AG08396 (cell line): Measurements from ENCODE around the gene MRPS31.
"Not testable (repeated sequence)": the region's sequence is repeated elsewhere in the genome, so short reads cannot be mapped to it uniquely, and the experiment has no call there.

Experiments
- DNase-seq: peaks from one replicate; pipeline ENCODE4 v3.0.0; 2012; ENCODE audit warnings: low spot score, mixed read lengths

MRPS31 gene

GRCh38 chr13:40789275-40790153, 18.5 kb upstream of the MRPS31 start, which contains the start of gene SLC25A15:
Gene SLC25A15, plus strand, starts transcription at chr13:40789611. Its CDS starts 3,616 bp downstream, at chr13:40793227.
- peak; percentile 91 for DNase-seq

GRCh38 chr13:40788540-40789274, 17.7 kb upstream of the MRPS31 start:
- not testable (repeated sequence) for DNase-seq

GRCh38 chr13:40787062-40787461, 16.1 kb upstream of the MRPS31 start:
- DNase-seq, result peak; percentile 73

GRCh38 chr13:40786568-40786996, 15.6 kb upstream of the MRPS31 start:
- peak; percentile 56 for DNase-seq

GRCh38 chr13:40784540-40784939, 13.6 kb upstream of the MRPS31 start:
- DNase-seq, result no peak

GRCh38 chr13:40782971-40783370, 12.0 kb upstream of the MRPS31 start:
- DNase-seq, result not testable (repeated sequence)

- DNase-seq, result no peak
Measured at GRCh38 chr13:40781717-40782116, 10.7 kb upstream of the MRPS31 start.

- peak; percentile 28 for DNase-seq
Measured at GRCh38 chr13:40780822-40781401, 9.9 kb upstream of the MRPS31 start.

GRCh38 chr13:40779796-40780285, 8.9 kb upstream of the MRPS31 start:
- DNase-seq, result no peak

- no peak for DNase-seq
Measured at GRCh38 chr13:40779049-40779448, 8.1 kb upstream of the MRPS31 start.

- no peak for DNase-seq
Measured at GRCh38 chr13:40777809-40778175, 6.8 kb upstream of the MRPS31 start.

- peak; percentile 35 for DNase-seq
Measured at GRCh38 chr13:40777166-40777808, 6.3 kb upstream of the MRPS31 start.

GRCh38 chr13:40776681-40777165, 5.7 kb upstream of the MRPS31 start:
- no peak for DNase-seq

GRCh38 chr13:40776232-40776631, 5.2 kb upstream of the MRPS31 start:
- DNase-seq, result no peak

GRCh38 chr13:40774672-40775071, 3.7 kb upstream of the MRPS31 start:
- DNase-seq, result no peak

GRCh38 chr13:40772765-40773473, 1.9 kb upstream of the MRPS31 start:
- no peak for DNase-seq

- DNase-seq, result no peak
Measured at GRCh38 chr13:40770609-40770933, 419 bp downstream of the MRPS31 start.

GRCh38 chr13:40769970-40770369, 1.0 kb downstream of the MRPS31 start:
- no peak for DNase-seq

GRCh38 chr13:40765602-40766001, 5.4 kb downstream of the MRPS31 start:
- no peak for DNase-seq

GRCh38 chr13:40764587-40765403, 6.2 kb downstream of the MRPS31 start:
- DNase-seq, result no peak
